ENCODE results near the gene OR6V1. TPM values are rescaled to one million over a fixed set of nuclear protein-coding genes. Genes with fewer than 3 reads are reported as not detected.

Gene OR6V1
- total RNA-seq, 2 donors from 2014 or later = not detected

DNA sequence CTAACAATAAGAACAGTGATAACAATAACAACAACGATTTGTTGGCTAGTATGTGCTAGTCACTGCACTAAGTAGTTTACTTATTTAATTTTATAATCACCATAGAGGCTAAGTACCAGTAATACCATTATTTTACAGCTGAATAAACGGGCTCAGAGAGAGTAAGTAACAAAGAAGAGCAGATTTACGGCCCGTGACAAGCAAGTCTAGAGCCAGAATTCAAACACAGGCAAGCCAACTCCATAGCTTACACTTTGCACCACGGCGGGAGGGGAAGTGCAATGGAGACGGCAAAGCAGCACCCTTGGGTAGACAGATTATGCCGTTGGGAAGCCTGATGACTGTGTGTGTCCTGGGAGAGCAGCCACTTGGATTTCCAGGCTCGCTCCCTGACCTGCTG, 1.2 kb upstream of the OR6V1 start:
- no peaks in the 10 kb centered on the region for H3K36me3 Mint-ChIP-seq (ENCODE audit: low read depth)
- H3K9me3 Mint-ChIP-seq = no peaks in the 10 kb centered on the region
- H3K27ac Mint-ChIP-seq = no peak overlapping the region
- no peak overlapping the region for H3K4me3 Mint-ChIP-seq
- no peaks in the 10 kb centered on the region for H3K36me3 ChIP-seq (ENCODE audit: control insufficient read depth, insufficient read depth, low read length)
- H3K9ac ChIP-seq (ENCODE audit: extremely low read depth, low read length, poor library complexity, severe bottlenecking) = no peak overlapping the region
- no peak for DNase-seq
- peaks cover 27% of the 10 kb centered on the region for H3K27me3 ChIP-seq (ENCODE audit: control insufficient read depth, insufficient read depth, low read length, poor library complexity, severe bottlenecking)
- H3K9me3 ChIP-seq (ENCODE audit: control insufficient read depth, low read length) = no peaks in the 10 kb centered on the region
- H3K4me1 ChIP-seq (ENCODE audit: control insufficient read depth, insufficient read depth, low read length) = no peaks in the 10 kb centered on the region
- TF ChIP-seq, protein P1, sequence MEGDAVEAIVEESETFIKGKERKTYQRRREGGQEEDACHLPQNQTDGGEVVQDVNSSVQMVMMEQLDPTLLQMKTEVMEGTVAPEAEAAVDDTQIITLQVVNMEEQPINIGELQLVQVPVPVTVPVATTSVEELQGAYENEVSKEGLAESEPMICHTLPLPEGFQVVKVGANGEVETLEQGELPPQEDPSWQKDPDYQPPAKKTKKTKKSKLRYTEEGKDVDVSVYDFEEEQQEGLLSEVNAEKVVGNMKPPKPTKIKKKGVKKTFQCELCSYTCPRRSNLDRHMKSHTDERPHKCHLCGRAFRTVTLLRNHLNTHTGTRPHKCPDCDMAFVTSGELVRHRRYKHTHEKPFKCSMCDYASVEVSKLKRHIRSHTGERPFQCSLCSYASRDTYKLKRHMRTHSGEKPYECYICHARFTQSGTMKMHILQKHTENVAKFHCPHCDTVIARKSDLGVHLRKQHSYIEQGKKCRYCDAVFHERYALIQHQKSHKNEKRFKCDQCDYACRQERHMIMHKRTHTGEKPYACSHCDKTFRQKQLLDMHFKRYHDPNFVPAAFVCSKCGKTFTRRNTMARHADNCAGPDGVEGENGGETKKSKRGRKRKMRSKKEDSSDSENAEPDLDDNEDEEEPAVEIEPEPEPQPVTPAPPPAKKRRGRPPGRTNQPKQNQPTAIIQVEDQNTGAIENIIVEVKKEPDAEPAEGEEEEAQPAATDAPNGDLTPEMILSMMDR (conservative IDR thresholded peaks at IDR 0.05) = no peak
- no peak overlapping the region for H3K27ac ChIP-seq (ENCODE audit: low read depth, low read length)
- H3K27me3 Mint-ChIP-seq (ENCODE audit: insufficient read depth) = peaks cover 54% of the 10 kb centered on the region
- WGBS, 2 experiments (ENCODE audit: insufficient coverage in 1 of 2, insufficient read length in 1 of 2) = 82 to 87% methylated on average over 4 to 9 of the region's 9 CpGs
- peaks cover 7% of the 10 kb centered on the region for H3K4me1 Mint-ChIP-seq
- no peak overlapping the region for H3K4me3 ChIP-seq (ENCODE audit: low read length)

DNA sequence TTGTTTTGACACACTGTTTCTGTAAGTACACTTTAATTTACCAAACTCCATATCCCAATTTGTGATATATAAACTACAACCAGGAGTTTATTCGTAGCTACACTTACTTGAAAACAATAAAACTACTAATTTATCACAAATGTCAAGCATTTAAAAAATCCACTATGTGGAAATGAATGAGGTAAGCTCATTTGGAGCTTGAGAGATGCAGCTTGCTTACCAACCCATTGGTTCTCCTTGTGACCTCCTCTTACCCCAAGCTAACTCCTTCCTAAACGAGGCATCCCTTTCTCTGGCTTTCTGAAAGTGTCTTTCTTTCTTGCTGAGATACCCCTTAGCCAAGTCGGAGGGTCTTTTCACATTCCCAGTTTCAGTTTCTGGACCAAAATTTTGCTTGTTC, 2.5 kb downstream of the OR6V1 start:
- Mint-ChIP-seq H3K27me3 (ENCODE audit: insufficient read depth) (peaks cover 25% of the 10 kb centered on the region), H3K27ac (no peak overlapping the region), H3K4me1 (peaks cover 6% of the 10 kb centered on the region), H3K9me3 (no peaks in the 10 kb centered on the region), H3K36me3 (ENCODE audit: low read depth) (no peaks in the 10 kb centered on the region), H3K4me3 (no peak overlapping the region)
- no peak for DNase-seq
- Histone ChIP-seq H3K9me3 (ENCODE audit: control insufficient read depth, low read length) (no peaks in the 10 kb centered on the region), H3K27me3 (ENCODE audit: control insufficient read depth, insufficient read depth, low read length, poor library complexity, severe bottlenecking) (peaks cover 14% of the 10 kb centered on the region), H3K9ac (ENCODE audit: extremely low read depth, low read length, poor library complexity, severe bottlenecking) (no peak overlapping the region), H3K4me3 (ENCODE audit: low read length) (no peak overlapping the region), H3K27ac (ENCODE audit: low read depth, low read length) (no peak overlapping the region), H3K4me1 (ENCODE audit: control insufficient read depth, insufficient read depth, low read length) (no peaks in the 10 kb centered on the region), H3K36me3 (ENCODE audit: control insufficient read depth, insufficient read depth, low read length) (no peaks in the 10 kb centered on the region)
- 77 to 83% methylated on average over 1 to 3 of the region's 3 CpGs for WGBS, 2 experiments (ENCODE audit: insufficient coverage in 1 of 2, insufficient read length in 1 of 2)
- TF ChIP-seq, protein P1 (conservative IDR thresholded peaks at IDR 0.05) = no peak

DNA sequence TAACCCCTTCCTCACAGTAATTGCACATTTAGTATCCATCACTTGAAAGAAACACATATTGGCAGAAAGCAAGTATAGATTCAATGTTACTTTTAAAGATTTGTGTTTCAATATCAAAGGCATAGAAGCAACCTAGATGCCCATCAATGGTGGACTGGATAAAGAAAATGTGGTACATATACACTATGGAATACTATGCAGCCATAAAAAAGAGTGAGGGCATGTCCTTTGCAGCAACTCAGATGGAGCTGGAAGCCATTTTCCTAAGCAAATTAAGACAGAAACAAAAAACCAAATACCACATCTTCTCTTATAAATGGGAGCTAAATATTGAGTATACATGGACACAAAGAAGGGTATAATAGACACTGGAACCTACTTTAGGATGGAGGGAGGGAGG, 3.6 kb downstream of the OR6V1 start:
- peaks cover 22% of the 10 kb centered on the region for H3K27me3 Mint-ChIP-seq (ENCODE audit: insufficient read depth)
- H3K9me3 ChIP-seq (ENCODE audit: control insufficient read depth, low read length) = no peaks in the 10 kb centered on the region
- H3K27ac ChIP-seq (ENCODE audit: low read depth, low read length) = no peak overlapping the region
- no peaks in the 10 kb centered on the region for H3K4me1 ChIP-seq (ENCODE audit: control insufficient read depth, insufficient read depth, low read length)
- H3K27me3 ChIP-seq (ENCODE audit: control insufficient read depth, insufficient read depth, low read length, poor library complexity, severe bottlenecking) = peaks cover 10% of the 10 kb centered on the region
- H3K4me3 ChIP-seq (ENCODE audit: low read length) = no peak overlapping the region
- H3K9ac ChIP-seq (ENCODE audit: extremely low read depth, low read length, poor library complexity, severe bottlenecking) = no peak overlapping the region
- no peaks in the 10 kb centered on the region for H3K36me3 ChIP-seq (ENCODE audit: control insufficient read depth, insufficient read depth, low read length)
- H3K4me3 Mint-ChIP-seq = no peak overlapping the region
- H3K4me1 Mint-ChIP-seq = peaks cover 7% of the 10 kb centered on the region
- TF ChIP-seq, protein P1 (conservative IDR thresholded peaks at IDR 0.05) = no peak
- DNase-seq = no peak
- no peaks in the 10 kb centered on the region for H3K36me3 Mint-ChIP-seq (ENCODE audit: low read depth)
- H3K27ac Mint-ChIP-seq = no peak overlapping the region
- H3K9me3 Mint-ChIP-seq = no peaks in the 10 kb centered on the region
